CD8-positive, alpha-beta memory T cell (primary cell): ENCODE results near the gene PM20D2. TPM values are rescaled to one million over a fixed set of nuclear protein-coding genes. Genes with fewer than 3 reads are reported as not detected.

Experiments
- CTCF ChIA-PET: fragments of 350-600 bp; sonication (Branson Sonifier 250); formaldehyde crosslinking; loops from one replicate; lab custom pipeline; 2021; ENCODE audit warnings: antibody characterized with exemption; lab: Charles Lee
- POLR2A ChIA-PET: fragments of 350-600 bp; sonication (Branson Sonifier 250); formaldehyde crosslinking; loops from one replicate; lab custom pipeline; 2021; ENCODE audit warnings: antibody characterized with exemption; lab: Charles Lee
- DNase-seq, 5 donors: peaks; one replicate each; pipeline versions ENCODE4 v3.0.0 to v3.0.0-alpha.2; 2020 to 2022; ENCODE audit warnings: mixed read lengths in 1 of 5
- H3K27ac ChIP-seq: one replicate; pipeline ENCODE4 v1.7.0; 2013; ENCODE audit warnings: low read depth, mild to moderate bottlenecking, low read length, moderate library complexity
- H3K27me3 ChIP-seq: 2 replicates; pipeline ENCODE4 v1.7.0; 2013; ENCODE audit warnings: low read length, mild to moderate bottlenecking; ENCODE audit not compliant: insufficient read depth, poor library complexity, severe bottlenecking
- H3K36me3 ChIP-seq: 2 replicates; pipeline ENCODE4 v1.7.0; 2013; ENCODE audit warnings: mild to moderate bottlenecking, low read length, moderate library complexity; ENCODE audit not compliant: insufficient read depth
- H3K4me1 ChIP-seq: 2 replicates; pipeline ENCODE4 v1.7.0; 2013; ENCODE audit warnings: mild to moderate bottlenecking, low read length, moderate library complexity; ENCODE audit not compliant: insufficient read depth
- H3K4me3 ChIP-seq: 2 replicates; pipeline ENCODE4 v1.7.0; 2013; ENCODE audit warnings: mild to moderate bottlenecking, low read length
- H3K9me3 ChIP-seq: 2 replicates; pipeline ENCODE4 v1.7.0; 2013; ENCODE audit warnings: mild to moderate bottlenecking, low read length
- H3K27ac Mint-ChIP-seq, 8 donors: one replicate each; pipeline ENCODE4 v1.8.0; 2020 to 2021; ENCODE audit warnings: mixed read lengths in 8 of 8, mild to moderate bottlenecking in 6 of 8, inconsistent platforms in 3 of 8, moderate library complexity in 3 of 8
- H3K27me3 Mint-ChIP-seq, 2 donors: one replicate each; pipeline ENCODE4 v1.8.0; 2020 to 2021; ENCODE audit warnings: mixed read lengths in 2 of 2, mild to moderate bottlenecking in 1 of 2, moderate library complexity in 1 of 2
- H3K36me3 Mint-ChIP-seq, 3 donors: one replicate each; pipeline ENCODE4 v1.8.0; 2020 to 2021; ENCODE audit warnings: mixed read lengths in 3 of 3, inconsistent platforms in 1 of 3, mild to moderate bottlenecking in 1 of 3
- H3K4me1 Mint-ChIP-seq, 3 donors: one replicate each; pipeline ENCODE4 v1.8.0; 2020 to 2021; ENCODE audit warnings: mixed read lengths in 3 of 3, inconsistent platforms in 1 of 3, mild to moderate bottlenecking in 1 of 3
- H3K4me3 Mint-ChIP-seq, 7 donors: one replicate each; pipeline ENCODE4 v1.8.0; 2020 to 2021; ENCODE audit warnings: mixed read lengths in 7 of 7, mild to moderate bottlenecking in 6 of 7, moderate library complexity in 4 of 7, inconsistent platforms in 2 of 7
- H3K9me3 Mint-ChIP-seq, 5 donors: one replicate each; pipeline ENCODE4 v1.8.0; 2020 to 2022; ENCODE audit warnings: mixed read lengths in 5 of 5, mild to moderate bottlenecking in 3 of 5, moderate library complexity in 2 of 5, inconsistent platforms in 1 of 5
- polyA plus RNA-seq: library from polyadenylated mRNA; unstranded; fragments of 300-500 nt; fragmentation: Illumina TruSeq; gene quantifications from one replicate; pipeline ENCODE4 v1.2.3, GENCODE V29; 2021
- total RNA-seq, 2 experiments: library from RNA; stranded (reverse); gene quantifications; one replicate each; pipeline ENCODE4 v1.2.3, GENCODE V29; 2021

PM20D2 gene
- total RNA-seq (10 to 100 TPM; 17.6 to 18.7 TPM), polyA plus RNA-seq (8.8 TPM)

- POLR2A ChIA-PET = interaction anchor here (0.6 to 5.7 kb wide), 7 partner anchors 29 to 1440 kb away, joined by 3 to 91 read pairs (median 5); partner anchors contain the start of genes PNRC1, RNGTT, SRSF12 and UBE2J1
These were observed at the start of gene PM20D2 for GRCh38 chr6:89145956-89146717. Gene PM20D2, plus strand, starts transcription at chr6:89146055. Its CDS starts 90 bp downstream, at chr6:89146145.

GRCh38 chr6:89098461-89098860 lies 47.4 kb upstream of the PM20D2 start:
- ChIA-PET POLR2A (no interaction called here), CTCF (no interaction called here)
- Mint-ChIP-seq H3K9me3 (no peaks in the 10 kb centered on the region), H3K36me3 (no peaks in the 10 kb centered on the region), H3K4me1 (peaks cover 6 to 16% (median 7%) of the 10 kb centered on the region in 3 donors), H3K27me3 (no peaks in the 10 kb centered on the region), H3K4me3 (peak overlapping the region in 3 of 7 donors; percentile 4 to 42 (median 25)), H3K27ac (no peak overlapping the region)
- Histone ChIP-seq H3K36me3 (no peaks in the 10 kb centered on the region), H3K4me3 (no peak overlapping the region), H3K9me3 (no peaks in the 10 kb centered on the region), H3K27ac (no peak overlapping the region), H3K27me3 (no peaks in the 10 kb centered on the region), H3K4me1 (no peaks in the 10 kb centered on the region)
- DNase-seq = no peak

More at GRCh38 chr6:89145956-89146717, at the start of gene PM20D2:
- Histone ChIP-seq H3K9me3 (no peaks in the 10 kb centered on the region), H3K27me3 (no peaks in the 10 kb centered on the region), H3K36me3 (no peaks in the 10 kb centered on the region), H3K4me1 (peaks cover 9% of the 10 kb centered on the region), H3K27ac (peak within 1 kb of the TSS; percentile 62), H3K4me3 (peak within 1 kb of the TSS; percentile 73)
- peak; percentile 47 to 70 (median 59) for DNase-seq
- Mint-ChIP-seq H3K4me3 (peak within 1 kb of the TSS; percentile 91 to 98 (median 94)), H3K36me3 (peaks cover 0 to 18% (median 11%) of the 10 kb centered on the region in 3 donors), H3K27me3 (no peaks in the 10 kb centered on the region), H3K9me3 (no peaks in the 10 kb centered on the region), H3K4me1 (peaks cover 22 to 45% (median 36%) of the 10 kb centered on the region in 3 donors), H3K27ac (peak within 1 kb of the TSS; percentile 44 to 97 (median 96))
- CTCF ChIA-PET = interaction anchor here (0.9 to 3.7 kb wide), 8 partner anchors 8 to 183 kb away, joined by 3 to 21 read pairs (median 4); partner anchors contain the start of genes PNRC1 and RNGTT

GRCh38 chr6:89100114-89100513 lies 45.7 kb upstream of the PM20D2 start:
- Histone ChIP-seq H3K27ac (no peak overlapping the region), H3K27me3 (no peaks in the 10 kb centered on the region), H3K9me3 (no peaks in the 10 kb centered on the region), H3K36me3 (no peaks in the 10 kb centered on the region), H3K4me3 (no peak overlapping the region), H3K4me1 (no peaks in the 10 kb centered on the region)
- H3K36me3 Mint-ChIP-seq = peaks cover 0 to 2% (median 0%) of the 10 kb centered on the region in 3 donors
- CTCF ChIA-PET = interaction anchor here (0.7 kb wide), 1 partner anchor 30 kb away, joined by 3 read pairs; no protein-coding TSS in a partner anchor
- H3K4me3 Mint-ChIP-seq = no peak overlapping the region
- DNase-seq = no peak
- H3K9me3 Mint-ChIP-seq = no peaks in the 10 kb centered on the region
- H3K4me1 Mint-ChIP-seq = peaks cover 6 to 16% (median 7%) of the 10 kb centered on the region in 3 donors
- no peaks in the 10 kb centered on the region for H3K27me3 Mint-ChIP-seq
- POLR2A ChIA-PET = no interaction called here
- H3K27ac Mint-ChIP-seq = no peak overlapping the region

GRCh38 chr6:89110284-89110683 lies 35.6 kb upstream of the PM20D2 start:
- peaks cover 0 to 2% of the 10 kb centered on the region in 2 donors for H3K27me3 Mint-ChIP-seq
- H3K4me3 Mint-ChIP-seq = no peak overlapping the region
- no peak overlapping the region for H3K27ac ChIP-seq
- CTCF ChIA-PET = no interaction called here
- no peaks in the 10 kb centered on the region for H3K4me1 Mint-ChIP-seq
- no peaks in the 10 kb centered on the region for H3K36me3 ChIP-seq
- peaks cover 0 to 2% (median 0%) of the 10 kb centered on the region in 3 donors for H3K36me3 Mint-ChIP-seq
- no peak for DNase-seq
- no peaks in the 10 kb centered on the region for H3K9me3 ChIP-seq
- H3K9me3 Mint-ChIP-seq = no peaks in the 10 kb centered on the region
- H3K4me1 ChIP-seq = no peaks in the 10 kb centered on the region
- no peak overlapping the region for H3K4me3 ChIP-seq
- POLR2A ChIA-PET = no interaction called here
- H3K27ac Mint-ChIP-seq = peak overlapping the region in 1 of 8 donors; percentile 31
- no peaks in the 10 kb centered on the region for H3K27me3 ChIP-seq

- no peaks in the 10 kb centered on the region for H3K36me3 Mint-ChIP-seq
- Histone ChIP-seq H3K27me3 (peaks cover 3% of the 10 kb centered on the region), H3K4me1 (peaks cover 3% of the 10 kb centered on the region), H3K27ac (no peak overlapping the region), H3K36me3 (no peaks in the 10 kb centered on the region), H3K4me3 (no peak overlapping the region), H3K9me3 (no peaks in the 10 kb centered on the region)
- H3K9me3 Mint-ChIP-seq = no peaks in the 10 kb centered on the region
- no peak overlapping the region for H3K27ac Mint-ChIP-seq
- ChIA-PET POLR2A (no interaction called here), CTCF (no interaction called here)
- H3K4me1 Mint-ChIP-seq = peaks cover 2 to 3% (median 3%) of the 10 kb centered on the region in 3 donors
- no peak for DNase-seq
- H3K27me3 Mint-ChIP-seq = peaks cover 2% of the 10 kb centered on the region in 2 donors
- H3K4me3 Mint-ChIP-seq = no peak overlapping the region
These were observed 33.9 kb upstream of the PM20D2 start for GRCh38 chr6:89111933-89112332.

GRCh38 chr6:89116702-89117101 lies 29.2 kb upstream of the PM20D2 start:
- Mint-ChIP-seq H3K4me3 (peak overlapping the region; percentile 77 to 93 (median 86)), H3K27ac (peak overlapping the region in 4 of 8 donors; percentile 21 to 53 (median 27)), H3K36me3 (no peaks in the 10 kb centered on the region), H3K9me3 (no peaks in the 10 kb centered on the region), H3K4me1 (peaks cover 7 to 13% (median 9%) of the 10 kb centered on the region in 3 donors), H3K27me3 (peaks cover 2 to 6% of the 10 kb centered on the region in 2 donors)
- no peak overlapping the region for H3K27ac ChIP-seq
- DNase-seq = no peak
- peaks cover 5% of the 10 kb centered on the region for H3K4me1 ChIP-seq
- CTCF ChIA-PET = interaction anchor here (1.5 kb wide), 1 partner anchor 36 kb away, joined by 4 read pairs; the partner anchor contains the start of gene PNRC1
- H3K27me3 ChIP-seq = peaks cover 3% of the 10 kb centered on the region
- POLR2A ChIA-PET = interaction anchor here (0.5 to 2.3 kb wide), 5 partner anchors 23 to 713 kb away, joined by 3 to 23 read pairs (median 4); partner anchors contain the start of genes CASP8AP2, PM20D2 and PNRC1
- peak overlapping the region; percentile 20 for H3K4me3 ChIP-seq
- no peaks in the 10 kb centered on the region for H3K9me3 ChIP-seq
- H3K36me3 ChIP-seq = no peaks in the 10 kb centered on the region

- no peaks in the 10 kb centered on the region for H3K9me3 ChIP-seq
- H3K27me3 Mint-ChIP-seq = peaks cover 2 to 6% of the 10 kb centered on the region in 2 donors
- H3K4me1 ChIP-seq = peaks cover 5% of the 10 kb centered on the region
- POLR2A ChIA-PET = interaction anchor here (0.5 to 2.3 kb wide), 4 partner anchors 24 to 712 kb away, joined by 4 to 23 read pairs (median 4); partner anchors contain the start of genes CASP8AP2, PM20D2 and PNRC1
- H3K27ac ChIP-seq = no peak within 1 kb of the TSS
- no peaks in the 10 kb centered on the region for H3K36me3 Mint-ChIP-seq
- H3K4me1 Mint-ChIP-seq = peaks cover 7 to 13% (median 9%) of the 10 kb centered on the region in 3 donors
- H3K9me3 Mint-ChIP-seq = no peaks in the 10 kb centered on the region
- CTCF ChIA-PET = interaction anchor here (0.8 to 1.5 kb wide), 2 partner anchors 37 to 135 kb away, joined by 3 to 4 read pairs; partner anchors contain the start of gene PNRC1
- no peaks in the 10 kb centered on the region for H3K36me3 ChIP-seq
- H3K4me3 Mint-ChIP-seq = peak within 1 kb of the TSS; percentile 77 to 93 (median 86)
- H3K27me3 ChIP-seq = peaks cover 3% of the 10 kb centered on the region
- DNase-seq = peak; percentile 7 to 58 (median 38)
- peak within 1 kb of the TSS in 5 of 8 donors; percentile 21 to 53 (median 29) for H3K27ac Mint-ChIP-seq
- H3K4me3 ChIP-seq = peak within 1 kb of the TSS; percentile 20
These were observed 28.4 kb upstream of the PM20D2 start, which contains the start of gene SRSF12 for GRCh38 chr6:89117211-89118108. Gene SRSF12, minus strand, starts transcription at chr6:89118071. Its CDS starts 184 bp downstream, at chr6:89117887.
